K562 (cell line): Measurements from ENCODE around the gene TLR1. TPM values are rescaled to one million over a fixed set of nuclear protein-coding genes. Genes with fewer than 3 reads are reported as not detected.

Experiments
- ATAC-seq: fragments of 200-7000 bp; cut with Tn5 transposase; 3 replicates; pipeline ENCODE4 v1.9.1; 2020; ENCODE audit warnings: moderate library complexity
- BruUV-seq: library from RNA; stranded (reverse); fragments of 400-500 nt; replicated peaks from 2 replicates; lab custom pipeline; 2021; lab: Mats Ljungman, UMichigan
- CTCF ChIA-PET: fragments of 300-600 bp; formaldehyde crosslinking; extraction: SDS; loops from one replicate; lab custom pipeline; 2021; ENCODE audit warnings: low intra/inter-chr PET ratio; lab: Yijun Ruan, JAX
- POLR2A ChIA-PET: fragments of 300-600, 350-650 bp; sonication (Branson Sonifier 250); formaldehyde crosslinking; extraction: SDS; loops from one replicate; lab custom pipeline; 2021; ENCODE audit warnings: antibody characterized with exemption, inconsistent platforms; lab: Yijun Ruan, JAX
- DNase-seq, 4 experiments: peaks; one replicate each; pipeline versions ENCODE4 v3.0.0 to v3.0.0-alpha.2; 2011 to 2018; ENCODE audit warnings: low spot score in 3 of 4, mixed read lengths in 3 of 4; ENCODE audit errors: extremely low read depth in 1 of 4
- FAIRE-seq: peaks from 2 replicates; lab custom pipeline; 2011; peaks lifted over from hg19 to GRCh38; lab: Jason Lieb, UNC
- H2AFZ ChIP-seq: 2 replicates; pipeline ENCODE4 v1.6.0; 2011; ENCODE audit warnings: low read depth, low read length, control low read depth, inconsistent platforms
- H3K27ac ChIP-seq: fragments of 200-600 bp; 3 replicates; pipeline ENCODE4 v1.8.0; 2011; ENCODE audit warnings: low read depth, mild to moderate bottlenecking, control low read depth, inconsistent platforms, low read length, moderate library complexity, mixed read lengths; ENCODE audit errors: extremely low read depth
- H3K27me3 ChIP-seq, 2 experiments: fragments of 300-600 bp in 1 of 2; 2 replicates in 1 of 2; 3 replicates in 1 of 2; pipeline versions ENCODE4 v1.6.0 to v1.8.0; 2011; ENCODE audit warnings: inconsistent platforms in 2 of 2, low read length in 2 of 2, mild to moderate bottlenecking in 1 of 2, mixed read lengths in 1 of 2, moderate library complexity in 1 of 2; ENCODE audit not compliant: control insufficient read depth in 2 of 2, insufficient read depth in 2 of 2
- H3K36me3 ChIP-seq: fragments of 300-600 bp; 3 replicates; pipeline ENCODE4 v1.8.0; 2011; ENCODE audit warnings: mild to moderate bottlenecking, low read length, inconsistent platforms; ENCODE audit not compliant: control insufficient read depth, insufficient read depth
- H3K4me1 ChIP-seq, 2 experiments: fragments of 200-600 bp in 1 of 2; replicated peaks in 1 of 2; 2 replicates in 1 of 2; 3 replicates in 1 of 2; pipeline versions ENCODE4 v1.5.1 to v1.8.0; 2011; ENCODE audit warnings: inconsistent platforms in 2 of 2, low read length in 2 of 2, mild to moderate bottlenecking in 1 of 2, mixed read lengths in 1 of 2, moderate library complexity in 1 of 2; ENCODE audit not compliant: control insufficient read depth in 2 of 2, insufficient read depth in 2 of 2
- H3K4me2 ChIP-seq: 2 replicates; pipeline ENCODE4 v1.6.1; 2011; ENCODE audit warnings: low read length, control low read depth, inconsistent platforms, mixed read lengths; ENCODE audit not compliant: insufficient read depth
- H3K4me3 ChIP-seq: fragments of 200-600 bp; sonication (generic), shearing (Covaris generic); 2 replicates; pipeline ENCODE4 v1.5.1; 2016; ENCODE audit warnings: control low read depth, inconsistent platforms
- H3K79me2 ChIP-seq: fragments of 200-600 bp; 3 replicates; pipeline ENCODE4 v1.8.0; 2011; ENCODE audit warnings: low read length, inconsistent platforms; ENCODE audit not compliant: control insufficient read depth, insufficient read depth
- H3K9ac ChIP-seq, 2 experiments: 2 replicates each; pipeline versions ENCODE4 v1.6.0 to v1.6.1; 2011; ENCODE audit warnings: low read depth in 2 of 2, low read length in 2 of 2, control low read depth in 1 of 2, inconsistent platforms in 1 of 2, mild to moderate bottlenecking in 1 of 2, mixed read lengths in 1 of 2; ENCODE audit not compliant: insufficient read depth in 1 of 2
- H3K9me1 ChIP-seq: one replicate; pipeline ENCODE4 v1.6.0; 2011; ENCODE audit warnings: inconsistent platforms, mild to moderate bottlenecking, low read length, moderate library complexity; ENCODE audit not compliant: control insufficient read depth, insufficient read depth
- H3K9me3 ChIP-seq: replicated peaks from 2 replicates; pipeline ENCODE4 v1.5.1; 2011; ENCODE audit warnings: low read depth, low read length, inconsistent platforms; ENCODE audit not compliant: control insufficient read depth, insufficient read depth
- H4K20me1 ChIP-seq: replicated peaks from 2 replicates; pipeline ENCODE4 v1.6.1; 2011; ENCODE audit warnings: low read length, inconsistent platforms, mixed read lengths; ENCODE audit not compliant: control insufficient read depth, insufficient read depth
- ARHGAP35 ChIP-seq: fragments of 450-650 bp; IDR thresholded peaks from 2 replicates; pipeline ENCODE4 v1.6.1; 2018; ENCODE audit not compliant: partially characterized antibody
- ATF6 ChIP-seq: sonication (generic); formaldehyde crosslinking; IDR thresholded peaks from 2 replicates; pipeline ENCODE4 v1.4.0; 2020; ENCODE audit warnings: mild to moderate bottlenecking, missing genetic modification reagents
- MAFF ChIP-seq: IDR thresholded peaks from 2 replicates; pipeline ENCODE4 v1.6.1; 2012; ENCODE audit warnings: low read length, improper control_type of control experiment
- NFXL1 ChIP-seq: fragments of 450-650 bp; formaldehyde crosslinking; IDR thresholded peaks from 2 replicates; pipeline ENCODE4 v1.4.0; 2021; ENCODE audit warnings: mild to moderate bottlenecking
- RBM39 ChIP-seq: fragments of 200-400 bp; formaldehyde crosslinking; optimal IDR thresholded peaks from 2 replicates; pipeline ENCODE3; 2018; ENCODE audit warnings: low read depth, low read length
- SMARCA5 ChIP-seq: fragments of 450-650 bp; IDR thresholded peaks from 2 replicates; pipeline ENCODE4 v1.6.1; 2016
- SRSF7 ChIP-seq: fragments of 200-400 bp; formaldehyde crosslinking; optimal IDR thresholded peaks from 2 replicates; pipeline ENCODE3; 2017; ENCODE audit warnings: mild to moderate bottlenecking, low read depth, low read length
- STAT5B ChIP-seq: fragments of 250-450 bp; sonication (Bioruptor Pico); IDR thresholded peaks from 2 replicates; pipeline ENCODE4 v1.8.0; 2021; ENCODE audit warnings: mild to moderate bottlenecking, inconsistent platforms
- ZNF217 ChIP-seq: sonication (generic); formaldehyde crosslinking; IDR thresholded peaks from 2 replicates; pipeline ENCODE4 v1.8.0; 2022; ENCODE audit warnings: mild to moderate bottlenecking, missing genetic modification reagents
- ZNF232 ChIP-seq: sonication (generic); formaldehyde crosslinking; IDR thresholded peaks from 2 replicates; pipeline ENCODE4 v1.8.0; 2022; ENCODE audit warnings: mild to moderate bottlenecking, missing genetic modification reagents
- WGBS: fragments of 100-300 bp; shearing (Covaris generic); methylation state at CpG from one replicate; pipeline ENCODE4 v1.1.6; 2016; ENCODE audit warnings: low coverage, mixed read lengths; ENCODE audit not compliant: insufficient coverage; ENCODE audit errors: missing lambda C conversion rate; 5-methylcytosine and 5-hydroxymethylcytosine counted together
- in situ Hi-C: fragments of 300-500 bp; cut with MboI; formaldehyde crosslinking; loops from 4 replicates; pipeline ENCODE4 v1.15.0; 2018; ENCODE audit warnings: inconsistent platforms, mixed read lengths
- intact Hi-C: fragments of 100-400 bp; cut with micrococcal nuclease; formaldehyde crosslinking; loops from 2 replicates; pipeline ENCODE4 v1.14.2; 2022
- polyA plus RNA-seq, 8 experiments: library from polyadenylated mRNA; depleted of rRNA in 4 of 8; stranded (reverse) in 5 of 8; unstranded in 3 of 8; fragments of >200 nt; fragmentation: Nextera tagmentation in 2 of 8; fragmentation: Illumina TruSeq in 1 of 8; extraction: Ambion mirVana in 2 of 8; extraction: Trizol in 1 of 8; gene quantifications; 2 replicates each; pipeline versions ENCODE4 v1.2.1 to v1.2.3, GENCODE V29; 2011 to 2014; ENCODE audit warnings: inconsistent platforms in 1 of 8, missing spikeins in 1 of 8
- total RNA-seq, 7 experiments: library from RNA; depleted of rRNA in 6 of 7; stranded (reverse); fragments of >200 nt in 6 of 7; fragmentation: Illumina TruSeq in 2 of 7; extraction: Trizol in 2 of 7; gene quantifications; 2 replicates each; pipeline versions ENCODE4 v1.2.1 to v1.2.3, GENCODE V29; 2011 to 2021; ENCODE audit warnings: low replicate concordance in 1 of 7
- TF ChIP-seq, protein P1 (sequence below): sonication (generic); formaldehyde crosslinking; IDR thresholded peaks from 2 replicates; pipeline ENCODE4 v1.8.0; 2023; ENCODE audit warnings: missing genetic modification reagents, mild to moderate bottlenecking, borderline replicate concordance
- TF ChIP-seq, protein P2 (sequence below): sonication (generic); formaldehyde crosslinking; IDR thresholded peaks from 2 replicates; pipeline ENCODE4 v1.8.0; 2022; ENCODE audit warnings: missing genetic modification reagents, mild to moderate bottlenecking, borderline replicate concordance
- TF ChIP-seq, protein P3 (sequence below), 2 experiments: fragments of 450-650 bp in 1 of 2; sonication (generic) in 1 of 2; formaldehyde crosslinking; conservative IDR thresholded peaks; 2 replicates each; pipeline versions ENCODE4 v1.4.0 to v1.8.1; 2020 to 2022; ENCODE audit warnings: mild to moderate bottlenecking in 1 of 2, missing genetic modification reagents in 1 of 2

The TLR1 gene
- total and polyA plus RNA-seq, 9 of the 15 experiments (the other 6 are each of a cell fraction or from before 2014, with no cell fraction given), result 0.11 to 0.49 (median 0.29) TPM

DNA sequence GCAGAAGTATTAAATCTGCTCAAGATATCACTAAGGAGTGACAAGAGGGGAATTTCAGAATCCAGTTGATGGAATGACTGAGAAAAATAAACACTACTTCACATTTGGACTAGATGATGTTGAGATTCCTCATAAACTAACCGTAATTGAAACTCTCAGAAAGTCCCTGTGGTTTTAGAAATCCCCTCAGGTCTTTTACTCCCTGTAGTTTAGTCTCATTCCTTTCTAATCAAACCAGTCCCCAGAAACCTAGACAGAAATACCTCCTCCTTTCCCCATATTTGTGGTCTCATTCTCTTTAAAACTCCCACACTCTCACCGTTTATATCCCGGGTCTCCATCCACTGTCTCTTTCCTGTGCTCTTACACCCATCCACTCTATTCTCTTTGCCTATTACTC, 15.0 kb upstream of the TLR1 start:
- Histone ChIP-seq H2AFZ (no peak overlapping the region), H3K9me1 (no peaks in the 10 kb centered on the region), H3K27me3 (0 out of 5 replicates have a peak, but pooled peaks cover 3 to 6% of the 10 kb centered on the region in 2 experiments), H3K4me3 (no peak overlapping the region), H3K4me1 (peaks cover 0 to 5% of the 10 kb centered on the region in 2 experiments; a peak in 1 of 5 replicates), H3K79me2 (no peaks in the 10 kb centered on the region), H3K9ac (no peak overlapping the region), H3K36me3 (no peaks in the 10 kb centered on the region), H3K27ac (no peak overlapping the region), H4K20me1 (no peaks in the 10 kb centered on the region), H3K9me3 (peaks cover 2% of the 10 kb centered on the region), H3K4me2 (no peak overlapping the region)
- no TSS peak for BruUV-seq
- ChIA-PET CTCF (no interaction called here), POLR2A (interaction anchor here (1.2 kb wide), 1 partner anchor 16 kb away, joined by 3 read pairs; no protein-coding TSS in a partner anchor)
- intact Hi-C loops (no loop called here), in situ Hi-C loops (no loop called here)
- ATAC-seq (no peak), DNase-seq (no peak), FAIRE-seq (no peak)
- 0% methylated on average over 3 of the region's 3 CpGs for WGBS
- TF ChIP-seq MAFF (no peak), ATF6 (CRISPR knock-in tag) (no peak), RBM39 (no peak), NFXL1 (no peak), SRSF7 (no peak), ARHGAP35 (no peak), ZNF232 (CRISPR knock-in tag) (no peak), ZNF217 (CRISPR knock-in tag) (no peak), STAT5B (CRISPR knock-in tag) (no peak), SMARCA5 (no peak)
- TF ChIP-seq, protein P1, sequence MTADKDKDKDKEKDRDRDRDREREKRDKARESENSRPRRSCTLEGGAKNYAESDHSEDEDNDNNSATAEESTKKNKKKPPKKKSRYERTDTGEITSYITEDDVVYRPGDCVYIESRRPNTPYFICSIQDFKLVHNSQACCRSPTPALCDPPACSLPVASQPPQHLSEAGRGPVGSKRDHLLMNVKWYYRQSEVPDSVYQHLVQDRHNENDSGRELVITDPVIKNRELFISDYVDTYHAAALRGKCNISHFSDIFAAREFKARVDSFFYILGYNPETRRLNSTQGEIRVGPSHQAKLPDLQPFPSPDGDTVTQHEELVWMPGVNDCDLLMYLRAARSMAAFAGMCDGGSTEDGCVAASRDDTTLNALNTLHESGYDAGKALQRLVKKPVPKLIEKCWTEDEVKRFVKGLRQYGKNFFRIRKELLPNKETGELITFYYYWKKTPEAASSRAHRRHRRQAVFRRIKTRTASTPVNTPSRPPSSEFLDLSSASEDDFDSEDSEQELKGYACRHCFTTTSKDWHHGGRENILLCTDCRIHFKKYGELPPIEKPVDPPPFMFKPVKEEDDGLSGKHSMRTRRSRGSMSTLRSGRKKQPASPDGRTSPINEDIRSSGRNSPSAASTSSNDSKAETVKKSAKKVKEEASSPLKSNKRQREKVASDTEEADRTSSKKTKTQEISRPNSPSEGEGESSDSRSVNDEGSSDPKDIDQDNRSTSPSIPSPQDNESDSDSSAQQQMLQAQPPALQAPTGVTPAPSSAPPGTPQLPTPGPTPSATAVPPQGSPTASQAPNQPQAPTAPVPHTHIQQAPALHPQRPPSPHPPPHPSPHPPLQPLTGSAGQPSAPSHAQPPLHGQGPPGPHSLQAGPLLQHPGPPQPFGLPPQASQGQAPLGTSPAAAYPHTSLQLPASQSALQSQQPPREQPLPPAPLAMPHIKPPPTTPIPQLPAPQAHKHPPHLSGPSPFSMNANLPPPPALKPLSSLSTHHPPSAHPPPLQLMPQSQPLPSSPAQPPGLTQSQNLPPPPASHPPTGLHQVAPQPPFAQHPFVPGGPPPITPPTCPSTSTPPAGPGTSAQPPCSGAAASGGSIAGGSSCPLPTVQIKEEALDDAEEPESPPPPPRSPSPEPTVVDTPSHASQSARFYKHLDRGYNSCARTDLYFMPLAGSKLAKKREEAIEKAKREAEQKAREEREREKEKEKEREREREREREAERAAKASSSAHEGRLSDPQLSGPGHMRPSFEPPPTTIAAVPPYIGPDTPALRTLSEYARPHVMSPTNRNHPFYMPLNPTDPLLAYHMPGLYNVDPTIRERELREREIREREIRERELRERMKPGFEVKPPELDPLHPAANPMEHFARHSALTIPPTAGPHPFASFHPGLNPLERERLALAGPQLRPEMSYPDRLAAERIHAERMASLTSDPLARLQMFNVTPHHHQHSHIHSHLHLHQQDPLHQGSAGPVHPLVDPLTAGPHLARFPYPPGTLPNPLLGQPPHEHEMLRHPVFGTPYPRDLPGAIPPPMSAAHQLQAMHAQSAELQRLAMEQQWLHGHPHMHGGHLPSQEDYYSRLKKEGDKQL (CRISPR knock-in tag), result no peak
- TF ChIP-seq, protein P2, sequence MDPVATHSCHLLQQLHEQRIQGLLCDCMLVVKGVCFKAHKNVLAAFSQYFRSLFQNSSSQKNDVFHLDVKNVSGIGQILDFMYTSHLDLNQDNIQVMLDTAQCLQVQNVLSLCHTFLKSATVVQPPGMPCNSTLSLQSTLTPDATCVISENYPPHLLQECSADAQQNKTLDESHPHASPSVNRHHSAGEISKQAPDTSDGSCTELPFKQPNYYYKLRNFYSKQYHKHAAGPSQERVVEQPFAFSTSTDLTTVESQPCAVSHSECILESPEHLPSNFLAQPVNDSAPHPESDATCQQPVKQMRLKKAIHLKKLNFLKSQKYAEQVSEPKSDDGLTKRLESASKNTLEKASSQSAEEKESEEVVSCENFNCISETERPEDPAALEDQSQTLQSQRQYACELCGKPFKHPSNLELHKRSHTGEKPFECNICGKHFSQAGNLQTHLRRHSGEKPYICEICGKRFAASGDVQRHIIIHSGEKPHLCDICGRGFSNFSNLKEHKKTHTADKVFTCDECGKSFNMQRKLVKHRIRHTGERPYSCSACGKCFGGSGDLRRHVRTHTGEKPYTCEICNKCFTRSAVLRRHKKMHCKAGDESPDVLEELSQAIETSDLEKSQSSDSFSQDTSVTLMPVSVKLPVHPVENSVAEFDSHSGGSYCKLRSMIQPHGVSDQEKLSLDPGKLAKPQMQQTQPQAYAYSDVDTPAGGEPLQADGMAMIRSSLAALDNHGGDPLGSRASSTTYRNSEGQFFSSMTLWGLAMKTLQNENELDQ (CRISPR knock-in tag), result no peak
- TF ChIP-seq, protein P3, sequence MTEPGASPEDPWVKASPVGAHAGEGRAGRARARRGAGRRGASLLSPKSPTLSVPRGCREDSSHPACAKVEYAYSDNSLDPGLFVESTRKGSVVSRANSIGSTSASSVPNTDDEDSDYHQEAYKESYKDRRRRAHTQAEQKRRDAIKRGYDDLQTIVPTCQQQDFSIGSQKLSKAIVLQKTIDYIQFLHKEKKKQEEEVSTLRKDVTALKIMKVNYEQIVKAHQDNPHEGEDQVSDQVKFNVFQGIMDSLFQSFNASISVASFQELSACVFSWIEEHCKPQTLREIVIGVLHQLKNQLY (CRISPR knock-in tag; conservative IDR thresholded peaks at IDR 0.05), result no peak
